HG03354 (cell line): Measurements from ENCODE around the gene DNAJC16.
"Not testable (repeated sequence)": the region's sequence is repeated elsewhere in the genome, so short reads cannot be mapped to it uniquely, and the experiment has no call there.

Experiments
- ATAC-seq: cut with Tn5 transposase; IDR thresholded peaks from one replicate; pipeline ENCODE4 v1.9.1; 2021; ENCODE audit warnings: mild to moderate bottlenecking; ENCODE audit not compliant: unreplicated experiment, poor library complexity, severe bottlenecking

Gene DNAJC16

GRCh38 chr1:15526490-15527339 lies at the start of gene DNAJC16:
Gene DNAJC16, plus strand, starts transcription at chr1:15526848. Its CDS starts 2,258 bp downstream, at chr1:15529106.
- peak; percentile 52 for ATAC-seq

GRCh38 chr1:15476927-15477326 lies 49.7 kb upstream of the DNAJC16 start:
- ATAC-seq: no peak

DNA sequence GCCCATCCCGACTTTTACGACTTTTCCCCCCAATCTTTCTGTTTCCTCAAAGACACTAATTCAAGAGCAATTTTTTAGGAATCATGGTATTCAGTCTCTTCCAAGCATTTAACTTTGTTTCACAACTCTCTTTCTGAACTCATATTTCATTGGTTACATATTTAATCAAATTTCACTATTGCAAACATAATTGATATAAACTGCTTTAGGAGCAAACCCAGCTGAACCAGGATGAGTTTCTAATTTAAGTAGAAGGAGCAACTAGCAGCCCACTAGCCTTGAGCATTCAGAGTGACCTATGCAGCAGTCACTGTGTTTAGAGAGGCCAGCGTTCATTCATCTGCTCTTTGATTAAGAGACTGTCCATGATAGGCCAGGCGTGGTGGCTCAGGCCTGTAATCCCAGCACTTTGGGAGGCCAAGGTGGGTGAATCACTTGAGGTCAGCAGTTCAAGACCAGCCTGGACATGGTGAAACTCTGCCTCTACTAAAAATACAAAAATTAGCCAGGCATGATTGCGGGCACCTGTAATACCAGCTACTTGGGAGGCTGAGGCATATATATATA lies 48.9 kb upstream of the DNAJC16 start:
- no peak for ATAC-seq

DNA sequence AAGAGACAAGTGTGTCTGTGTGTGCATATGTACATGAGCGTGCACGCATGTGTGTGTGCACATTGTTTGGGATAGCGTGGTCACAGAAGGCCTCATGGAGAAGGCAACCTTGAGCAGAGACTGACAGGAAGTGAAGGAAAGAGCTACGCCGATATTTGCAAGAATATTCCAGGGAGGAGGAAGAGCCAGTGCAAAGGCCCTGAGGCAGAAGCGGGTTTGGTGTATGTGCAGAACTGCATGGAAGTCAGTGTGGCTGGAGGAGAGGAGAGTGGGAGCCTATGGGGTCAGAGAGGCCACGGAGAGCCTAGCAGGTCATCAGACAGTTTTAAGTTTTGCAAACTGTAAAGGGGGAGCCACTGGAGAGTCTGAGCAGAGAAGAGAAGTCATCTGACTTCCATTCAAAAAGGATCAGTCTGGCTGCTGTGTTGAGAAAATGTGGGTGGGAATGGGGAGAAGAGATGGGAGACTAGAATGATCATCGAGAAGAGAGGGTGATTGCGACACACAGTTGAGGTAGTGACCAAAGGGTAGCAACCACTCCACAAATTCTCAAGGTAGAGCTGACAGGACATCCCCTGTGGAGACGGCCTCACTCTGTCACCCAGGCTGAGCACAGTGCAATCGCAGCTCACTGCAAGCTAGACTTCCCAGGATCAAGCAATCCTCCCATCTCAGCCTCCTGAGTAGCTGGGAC lies 46.8 kb upstream of the DNAJC16 start:
- ATAC-seq: no peak

DNA sequence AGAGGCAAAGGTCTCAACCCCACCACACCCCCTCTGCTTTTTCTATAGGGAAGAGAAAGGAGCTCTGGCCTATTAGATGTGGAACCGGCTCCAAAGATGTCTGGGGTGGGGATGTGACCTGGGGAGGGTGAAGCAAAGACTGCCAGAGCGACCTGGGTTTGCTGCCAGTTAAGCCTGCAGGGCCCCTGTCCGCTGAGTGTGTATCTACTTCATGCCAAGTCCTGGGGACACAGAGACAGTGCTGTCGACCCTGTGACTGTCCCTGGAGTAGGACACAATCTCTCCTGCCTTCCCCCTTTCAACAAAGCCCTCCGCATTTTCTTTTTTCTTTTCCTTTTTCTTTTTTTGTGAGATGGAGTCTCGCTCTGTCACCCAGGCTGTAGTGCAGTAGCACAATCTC lies 44.2 kb upstream of the DNAJC16 start:
- ATAC-seq: not testable (repeated sequence)

DNA sequence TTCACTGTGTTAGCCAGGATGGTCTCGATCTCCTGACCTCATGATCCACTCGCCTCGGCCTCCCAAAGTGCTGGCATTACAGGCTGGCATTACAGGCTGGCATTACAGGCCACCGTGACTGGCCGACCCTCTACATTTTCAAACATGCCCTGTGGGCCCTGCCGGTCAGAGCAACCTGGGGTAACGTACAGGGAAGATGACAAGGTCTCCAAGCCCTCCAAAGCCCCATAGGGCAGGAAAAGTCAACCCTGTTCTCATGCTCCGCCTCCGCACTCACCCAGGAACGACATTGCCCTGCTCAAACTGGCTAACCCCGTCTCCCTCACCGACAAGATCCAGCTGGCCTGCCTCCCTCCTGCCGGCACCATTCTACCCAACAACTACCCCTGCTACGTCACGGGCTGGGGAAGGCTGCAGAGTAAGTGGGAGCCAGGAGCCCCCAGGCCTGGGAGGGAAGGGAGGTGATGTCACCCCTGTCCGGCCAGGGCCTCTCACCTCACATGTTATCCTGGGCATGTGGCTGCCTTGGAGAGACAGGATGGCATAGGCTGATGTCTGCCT lies 43.6 kb upstream of the DNAJC16 start:
- ATAC-seq: not testable (repeated sequence)

- ATAC-seq: no peak
These were observed 42.7 kb upstream of the DNAJC16 start for GRCh38 chr1:15483971-15484370.

DNA sequence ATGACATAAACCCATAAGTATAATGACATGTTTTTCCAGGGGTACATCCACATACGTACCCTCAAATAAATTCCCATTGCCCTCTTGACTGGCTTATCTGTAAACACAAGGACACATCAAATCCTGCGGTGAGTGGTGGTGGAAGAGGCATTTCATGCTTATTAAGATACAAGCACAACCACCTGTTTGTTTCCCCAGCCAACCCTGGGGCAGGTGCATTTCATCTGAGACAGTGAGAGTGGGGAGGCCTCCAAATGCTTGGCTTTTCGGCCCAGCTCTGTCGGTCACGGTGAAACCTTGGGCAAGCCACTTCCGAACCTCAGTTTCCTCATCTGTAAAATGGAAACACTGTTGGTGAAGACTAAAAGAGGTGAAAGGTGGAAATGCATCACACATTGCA lies 42.2 kb upstream of the DNAJC16 start:
- ATAC-seq: not testable (repeated sequence)

DNA sequence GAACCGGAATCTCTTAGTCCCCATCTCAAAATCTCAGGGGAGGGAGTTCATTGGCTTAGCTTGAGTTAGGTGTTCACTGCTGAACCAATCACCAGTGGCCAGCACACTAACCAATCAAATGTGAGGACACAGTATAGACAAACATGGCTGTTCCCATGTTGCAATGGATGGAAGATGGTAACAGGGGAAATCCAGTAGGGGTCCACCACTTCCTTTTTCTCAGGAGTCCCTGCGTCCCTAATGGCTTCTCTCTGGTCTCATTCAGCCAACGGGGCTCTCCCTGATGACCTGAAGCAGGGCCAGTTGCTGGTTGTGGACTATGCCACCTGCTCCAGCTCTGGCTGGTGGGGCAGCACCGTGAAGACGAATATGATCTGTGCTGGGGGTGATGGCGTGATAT lies 41.0 kb upstream of the DNAJC16 start:
- no peak for ATAC-seq

DNA sequence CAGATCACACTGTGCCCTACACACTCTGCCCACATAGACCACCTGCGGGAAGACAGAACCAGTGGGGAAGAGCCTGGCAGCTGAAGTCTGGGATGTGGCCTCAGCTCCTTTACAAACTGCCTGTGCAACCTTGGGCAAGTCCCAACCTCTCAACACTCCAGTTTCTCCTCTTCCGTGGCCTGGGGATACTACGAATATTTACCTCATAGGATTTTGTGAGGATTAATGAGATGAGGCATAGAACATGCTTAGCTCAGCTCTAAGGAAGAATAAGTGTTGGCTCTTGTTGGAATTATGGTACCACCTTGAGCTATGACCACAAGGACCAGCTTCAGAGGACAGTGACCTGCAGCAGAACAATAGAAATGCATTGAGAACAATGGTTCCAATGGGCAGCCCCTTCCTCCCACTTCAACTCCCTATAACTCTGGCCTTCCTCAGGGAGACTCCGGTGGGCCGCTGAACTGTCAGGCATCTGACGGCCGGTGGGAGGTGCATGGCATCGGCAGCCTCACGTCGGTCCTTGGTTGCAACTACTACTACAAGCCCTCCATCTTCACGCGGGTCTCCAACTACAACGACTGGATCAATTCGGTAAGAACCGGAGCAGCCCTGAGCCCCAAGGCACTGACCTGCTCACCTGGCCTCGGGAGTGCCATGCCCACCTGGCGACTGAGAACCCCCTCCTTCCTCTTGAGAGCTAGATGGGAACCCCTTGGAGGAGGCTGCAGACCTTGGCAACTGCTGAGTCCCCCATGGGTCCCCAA lies 39.6 kb upstream of the DNAJC16 start:
- not testable (repeated sequence) for ATAC-seq

GRCh38 chr1:15488371-15488770 lies 38.3 kb upstream of the DNAJC16 start:
- no peak for ATAC-seq

GRCh38 chr1:15489052-15489736 lies 37.5 kb upstream of the DNAJC16 start:
- ATAC-seq: no peak

DNA sequence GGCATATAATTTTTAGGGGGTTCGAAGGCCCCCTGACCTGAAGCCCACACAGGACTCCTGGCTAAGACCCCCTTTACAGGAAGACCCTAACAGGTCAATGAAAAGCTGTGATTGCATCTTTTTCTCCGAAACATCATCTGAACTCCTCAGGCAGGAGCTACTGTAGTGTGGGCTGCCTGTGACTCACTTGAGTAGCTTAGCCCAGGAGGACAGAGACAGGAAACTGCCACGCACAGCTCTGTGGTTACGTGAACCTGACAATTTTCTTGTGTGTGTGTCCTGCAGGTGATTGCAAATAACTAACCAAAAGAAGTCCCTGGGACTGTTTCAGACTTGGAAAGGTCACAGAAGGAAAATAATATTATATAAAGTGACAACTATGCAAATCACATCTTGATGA lies 35.6 kb upstream of the DNAJC16 start:
- ATAC-seq: not testable (repeated sequence)

DNA sequence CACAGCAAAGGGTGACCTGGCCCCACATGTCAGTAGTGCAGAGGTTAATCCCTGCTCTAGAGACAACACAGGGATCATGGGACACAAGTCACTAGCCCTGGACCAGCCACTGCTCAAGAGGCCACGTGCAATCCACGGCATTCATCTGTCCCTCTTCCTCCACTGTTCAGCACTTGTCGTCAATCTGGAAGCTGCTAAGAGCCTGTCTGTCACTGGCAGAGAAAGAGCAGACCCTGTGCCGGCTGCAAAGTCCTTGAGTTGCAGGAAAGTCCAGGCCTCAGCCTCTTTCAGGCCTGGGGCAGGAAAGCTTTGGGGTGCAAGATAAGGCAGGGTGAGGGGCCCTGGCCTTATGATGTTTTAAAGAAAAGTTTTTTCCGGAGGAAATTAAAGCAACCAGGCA lies 34.1 kb upstream of the DNAJC16 start:
- no peak for ATAC-seq

DNA sequence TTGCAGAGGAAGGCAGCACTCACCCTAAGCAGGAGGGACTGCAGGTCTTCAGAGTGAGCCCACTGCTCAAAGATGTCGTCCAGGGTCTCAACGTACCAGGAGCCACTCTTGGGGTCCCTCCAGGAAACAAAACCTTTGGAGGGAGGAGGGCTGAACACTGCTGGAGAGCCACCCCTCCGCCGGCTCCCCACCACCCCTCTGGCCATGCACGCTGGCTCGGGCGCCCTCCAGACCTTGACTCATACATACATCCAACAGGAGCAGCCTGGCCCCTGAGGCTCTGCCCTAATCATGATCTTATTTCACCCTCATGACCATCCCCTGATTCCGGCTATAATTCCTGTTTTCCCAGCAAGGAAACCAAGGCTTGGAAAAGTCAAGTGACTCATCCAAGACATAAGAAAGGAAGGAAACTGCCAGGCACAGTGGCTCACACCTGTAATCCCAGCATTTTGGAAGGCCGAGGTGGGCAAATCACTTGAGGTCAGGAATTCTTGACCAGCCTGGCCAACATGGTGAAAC lies 32.7 kb upstream of the DNAJC16 start:
- no peak for ATAC-seq

- no peak for ATAC-seq
These were observed 26.2 kb upstream of the DNAJC16 start for GRCh38 chr1:15500184-15501178.

DNA sequence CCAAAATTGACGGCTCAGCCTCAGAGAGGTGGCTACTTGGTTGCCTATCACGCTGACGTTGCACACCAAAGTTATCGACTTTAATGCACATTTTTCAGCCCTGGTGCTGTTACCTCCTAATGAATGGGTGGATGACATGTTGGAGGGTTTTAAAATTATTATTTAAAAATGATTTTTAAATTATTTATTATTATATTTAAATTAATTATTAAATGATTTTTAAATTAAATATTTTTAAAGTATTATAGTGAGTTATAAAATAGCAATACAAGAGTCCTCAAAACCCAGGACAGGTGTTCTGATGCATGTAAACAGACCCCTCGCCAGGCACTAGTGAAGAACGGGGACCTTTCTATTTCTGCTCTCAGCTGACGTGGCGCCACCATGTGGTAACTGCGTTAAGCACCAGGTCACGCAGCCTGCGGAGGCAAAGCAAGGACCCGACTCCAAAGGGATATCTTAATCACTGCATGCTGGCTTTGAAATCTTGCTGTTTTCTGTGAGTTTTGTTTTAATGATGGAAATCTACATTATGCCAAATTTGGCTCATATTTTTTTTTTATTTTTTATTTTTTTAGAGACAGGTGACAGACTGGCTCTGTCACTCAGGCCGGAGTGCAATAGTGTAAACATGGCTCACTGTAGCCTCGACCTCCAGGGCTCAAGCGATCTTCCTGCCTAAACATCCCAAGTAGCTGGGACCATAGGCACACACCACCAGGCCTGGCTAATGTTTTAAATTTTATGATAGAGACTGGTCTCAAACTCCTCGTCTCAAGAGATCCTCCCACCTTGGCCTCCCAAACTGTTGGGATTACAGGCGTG lies 25.2 kb upstream of the DNAJC16 start:
- ATAC-seq: no peak
